Thoracic aorta (tissue), 2 donors: ENCODE results near the gene MDFI. TPM values are rescaled to one million over a fixed set of nuclear protein-coding genes. Genes with fewer than 3 reads are reported as not detected.

Experiments
- ATAC-seq: fragments of 150-250 bp; one replicate; pipeline ENCODE4 v1.8.0; 2017; ENCODE audit warnings: low read depth; ENCODE audit not compliant: insufficient number of reproducible peaks, low FRiP score
- DNase-seq: peaks from one replicate; pipeline ENCODE4 v3.0.0-alpha.2; 2020; ENCODE audit warnings: low spot score
- H3K27ac ChIP-seq, 2 donors: fragments of 200-600 bp; sonication (generic); 1 replicate in 1 of 2; 2 replicates in 1 of 2; pipeline ENCODE4 v1.5.1; 2016; ENCODE audit warnings: mild to moderate bottlenecking in 2 of 2, moderate library complexity in 2 of 2
- H3K27me3 ChIP-seq: fragments of 200-600 bp; sonication (generic); replicated peaks from 2 replicates; pipeline ENCODE4 v1.6.0; 2016; ENCODE audit warnings: mild to moderate bottlenecking; ENCODE audit not compliant: insufficient read depth
- H3K36me3 ChIP-seq: fragments of 200-600 bp; sonication (generic); one replicate; pipeline ENCODE4 v1.5.1; 2016
- H3K4me1 ChIP-seq, 2 donors: fragments of 200-600 bp; sonication (generic); 1 replicate in 1 of 2; 2 replicates in 1 of 2; pipeline versions ENCODE4 v1.5.1 to v1.6.0; 2016; ENCODE audit warnings: low read depth in 2 of 2, mild to moderate bottlenecking in 1 of 2; ENCODE audit not compliant: control insufficient read depth in 1 of 2
- H3K4me3 ChIP-seq: fragments of 200-600 bp; sonication (generic); 2 replicates; pipeline ENCODE4 v1.5.1; 2016; ENCODE audit warnings: mild to moderate bottlenecking
- H3K9me3 ChIP-seq: fragments of 200-600 bp; sonication (generic); 2 replicates; pipeline ENCODE4 v1.5.1; 2016
- total RNA-seq, 2 donors: library from RNA; depleted of rRNA; stranded (reverse); fragments of >200 nt; gene quantifications; one replicate each; pipeline versions ENCODE4 v1.1.0 to v1.2.3, GENCODE V29; 2016
- TF ChIP-seq, protein P1 (sequence below): fragments of 200-600 bp; sonication (generic); IDR thresholded peaks from one replicate; pipeline ENCODE4 v1.5.1; 2019; ENCODE audit warnings: antibody characterized with exemption

The MDFI gene
- total RNA-seq, 2 donors from 2014 or later: 5.1 to 10.3 TPM

GRCh38 chr6:41653691-41654090 is 15.4 kb downstream of the MDFI start:
- Histone ChIP-seq H3K4me1 (no peaks in the 10 kb centered on the region), H3K9me3 (no peaks in the 10 kb centered on the region), H3K27me3 (no peaks in the 10 kb centered on the region), H3K4me3 (no peak overlapping the region), H3K27ac (no peak overlapping the region), H3K36me3 (no peaks in the 10 kb centered on the region)
- ATAC-seq: no peak
- TF ChIP-seq, protein P1, sequence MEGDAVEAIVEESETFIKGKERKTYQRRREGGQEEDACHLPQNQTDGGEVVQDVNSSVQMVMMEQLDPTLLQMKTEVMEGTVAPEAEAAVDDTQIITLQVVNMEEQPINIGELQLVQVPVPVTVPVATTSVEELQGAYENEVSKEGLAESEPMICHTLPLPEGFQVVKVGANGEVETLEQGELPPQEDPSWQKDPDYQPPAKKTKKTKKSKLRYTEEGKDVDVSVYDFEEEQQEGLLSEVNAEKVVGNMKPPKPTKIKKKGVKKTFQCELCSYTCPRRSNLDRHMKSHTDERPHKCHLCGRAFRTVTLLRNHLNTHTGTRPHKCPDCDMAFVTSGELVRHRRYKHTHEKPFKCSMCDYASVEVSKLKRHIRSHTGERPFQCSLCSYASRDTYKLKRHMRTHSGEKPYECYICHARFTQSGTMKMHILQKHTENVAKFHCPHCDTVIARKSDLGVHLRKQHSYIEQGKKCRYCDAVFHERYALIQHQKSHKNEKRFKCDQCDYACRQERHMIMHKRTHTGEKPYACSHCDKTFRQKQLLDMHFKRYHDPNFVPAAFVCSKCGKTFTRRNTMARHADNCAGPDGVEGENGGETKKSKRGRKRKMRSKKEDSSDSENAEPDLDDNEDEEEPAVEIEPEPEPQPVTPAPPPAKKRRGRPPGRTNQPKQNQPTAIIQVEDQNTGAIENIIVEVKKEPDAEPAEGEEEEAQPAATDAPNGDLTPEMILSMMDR: no peak
- DNase-seq: no peak

DNA sequence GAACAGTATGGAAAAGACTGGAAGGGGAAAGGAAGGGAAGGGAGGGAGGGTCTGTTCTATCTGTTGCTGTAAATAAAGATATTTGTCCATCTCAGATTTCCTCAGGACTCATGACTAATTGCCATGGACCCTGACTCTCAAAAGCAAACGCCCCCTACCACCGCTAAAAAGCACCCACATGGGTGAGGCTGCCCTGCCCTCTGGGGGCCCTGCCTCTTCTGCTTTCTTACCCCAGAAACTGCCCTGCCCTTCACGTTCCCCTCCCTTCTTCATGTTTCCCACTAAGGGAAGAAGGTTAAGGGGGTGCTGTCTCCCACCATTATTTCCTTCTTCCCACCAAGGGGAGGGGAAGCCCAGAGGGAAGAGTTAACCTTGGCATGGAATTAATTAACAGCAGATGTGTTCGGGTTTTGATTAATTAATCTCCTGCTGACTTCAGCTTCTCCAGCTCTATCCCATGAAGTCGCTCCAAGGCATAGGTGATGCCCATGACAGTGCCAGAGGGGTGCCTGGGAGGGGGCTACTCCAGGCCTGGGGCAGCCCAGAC is 16.0 kb downstream of the MDFI start:
- H3K27ac ChIP-seq: no peak overlapping the region
- H3K27me3 ChIP-seq: no peaks in the 10 kb centered on the region
- no peak overlapping the region for H3K4me3 ChIP-seq
- DNase-seq (no peak), ATAC-seq (no peak)
- H3K4me1 ChIP-seq: no peaks in the 10 kb centered on the region
- no peaks in the 10 kb centered on the region for H3K36me3 ChIP-seq
- H3K9me3 ChIP-seq: no peaks in the 10 kb centered on the region
- TF ChIP-seq, protein P1: no peak

- H3K4me3 ChIP-seq: no peak overlapping the region
- ATAC-seq: no peak
- TF ChIP-seq, protein P1: no peak
- no peaks in the 10 kb centered on the region for H3K27me3 ChIP-seq
- H3K4me1 ChIP-seq: no peaks in the 10 kb centered on the region
- H3K27ac ChIP-seq: no peak overlapping the region
- H3K36me3 ChIP-seq: no peaks in the 10 kb centered on the region
- no peak for DNase-seq
- H3K9me3 ChIP-seq: no peaks in the 10 kb centered on the region
These were observed 16.5 kb downstream of the MDFI start for GRCh38 chr6:41654698-41655151.

- H3K36me3 ChIP-seq: no peaks in the 10 kb centered on the region
- no peaks in the 10 kb centered on the region for H3K4me1 ChIP-seq
- H3K9me3 ChIP-seq: no peaks in the 10 kb centered on the region
- H3K27ac ChIP-seq: no peak overlapping the region
- DNase-seq (no peak), ATAC-seq (no peak)
- TF ChIP-seq, protein P1: no peak
- no peaks in the 10 kb centered on the region for H3K27me3 ChIP-seq
- H3K4me3 ChIP-seq: no peak overlapping the region
These were observed 16.9 kb downstream of the MDFI start for GRCh38 chr6:41655176-41655575.

DNA sequence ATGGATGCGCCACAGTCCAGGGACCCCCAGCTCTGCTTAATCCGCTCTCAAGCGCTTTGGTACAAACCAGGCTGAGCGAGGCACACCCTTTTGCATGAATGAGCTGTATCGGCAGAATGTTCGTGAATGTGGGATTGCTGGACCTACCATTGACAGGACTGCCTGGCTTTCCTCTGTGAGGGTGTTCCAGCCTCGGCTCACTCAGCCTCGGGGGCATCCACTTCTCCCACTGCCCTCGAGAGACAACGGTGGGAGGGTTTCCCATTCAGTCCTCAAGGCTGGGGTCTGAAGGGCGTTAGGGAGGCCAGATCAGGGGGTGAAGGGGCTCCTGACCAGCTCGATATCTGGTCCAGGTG is 17.4 kb downstream of the MDFI start:
- Histone ChIP-seq H3K27ac (no peak overlapping the region), H3K4me3 (no peak overlapping the region), H3K9me3 (no peaks in the 10 kb centered on the region), H3K36me3 (no peaks in the 10 kb centered on the region), H3K4me1 (no peaks in the 10 kb centered on the region), H3K27me3 (no peaks in the 10 kb centered on the region)
- ATAC-seq (no peak), DNase-seq (no peak)
- TF ChIP-seq, protein P1: no peak
